Measurements from ENCODE around the gene IDUA. TPM values are rescaled to one million over a fixed set of nuclear protein-coding genes. Genes with fewer than 3 reads are reported as not detected.

The IDUA gene
- total RNA-seq, 1 donor from 2014 or later = 14.9 TPM

- Mint-ChIP-seq H3K36me3 (ENCODE audit: low read depth, unreplicated experiment) (no peaks in the 10 kb centered on the region), H3K27me3 (ENCODE audit: unreplicated experiment) (peaks cover 6% of the 10 kb centered on the region), H3K9me3 (ENCODE audit: unreplicated experiment) (no peaks in the 10 kb centered on the region), H3K4me1 (ENCODE audit: unreplicated experiment) (peaks cover 8% of the 10 kb centered on the region), H3K4me3 (ENCODE audit: unreplicated experiment) (peak overlapping the region; percentile 69), H3K27ac (ENCODE audit: unreplicated experiment) (no peak overlapping the region)
- no peak for TF ChIP-seq CTCF (IDR thresholded peaks at IDR 0.05; ENCODE audit: unreplicated experiment)
- no peak for DNase-seq (ENCODE audit: low spot score)
These were observed 1.0 kb downstream of the IDUA start for GRCh38 chr4:987624-988513.

DNA sequence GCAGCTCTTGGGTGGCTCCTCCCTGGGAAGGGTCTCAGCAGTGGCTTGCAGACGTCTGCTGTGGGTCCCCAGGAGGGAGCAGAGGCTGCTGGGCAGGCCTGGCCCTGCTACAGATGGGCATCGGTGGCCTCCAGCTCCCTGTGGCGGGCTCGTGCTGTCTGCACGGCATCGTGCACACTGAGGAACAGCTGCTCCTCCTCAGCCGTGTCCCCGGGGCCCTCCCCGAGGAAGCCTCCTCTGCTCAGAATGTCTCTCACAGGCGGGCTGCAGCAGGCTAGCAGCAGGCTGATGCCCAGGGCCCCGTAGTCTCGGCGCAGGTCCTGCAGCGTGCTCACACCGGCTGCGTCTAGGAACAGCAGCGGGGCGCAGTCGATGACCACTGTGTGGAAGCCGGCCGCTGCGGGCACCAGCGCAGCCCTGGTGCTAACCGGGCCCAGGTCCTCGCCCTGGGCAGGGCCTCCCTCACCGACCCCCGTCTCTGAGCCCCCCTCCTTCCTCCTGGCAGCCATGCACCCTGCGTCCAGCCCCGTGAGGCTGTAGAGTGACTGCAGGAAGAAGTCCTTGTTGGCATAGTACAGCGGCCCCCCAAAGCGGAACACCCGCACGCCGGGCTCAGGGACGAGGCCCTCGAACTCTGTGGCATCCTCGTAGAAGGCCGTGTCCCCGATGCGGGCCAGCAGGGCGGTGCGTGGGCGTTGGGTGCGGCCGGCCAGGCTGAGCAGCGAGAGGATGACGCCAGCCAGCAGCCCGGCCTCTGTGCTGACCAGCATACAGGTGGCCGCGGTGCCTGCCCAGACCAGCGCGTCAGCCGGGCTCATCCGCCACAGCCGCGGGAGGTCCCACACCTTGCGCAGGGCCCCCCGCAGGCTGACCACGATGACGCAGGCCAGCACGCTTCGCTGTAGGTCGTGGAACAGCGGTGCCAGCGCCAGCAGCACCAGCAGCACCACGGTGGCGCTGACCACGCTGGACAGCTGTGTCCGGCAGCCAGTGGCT is 2.2 kb downstream of the IDUA start:
- TF ChIP-seq CTCF (IDR thresholded peaks at IDR 0.05; ENCODE audit: unreplicated experiment) = no peak
- Mint-ChIP-seq H3K27me3 (ENCODE audit: unreplicated experiment) (peaks cover 6% of the 10 kb centered on the region), H3K4me3 (ENCODE audit: unreplicated experiment) (no peak overlapping the region), H3K27ac (ENCODE audit: unreplicated experiment) (no peak overlapping the region), H3K36me3 (ENCODE audit: low read depth, unreplicated experiment) (no peaks in the 10 kb centered on the region), H3K9me3 (ENCODE audit: unreplicated experiment) (no peaks in the 10 kb centered on the region), H3K4me1 (ENCODE audit: unreplicated experiment) (peaks cover 7% of the 10 kb centered on the region)
- no peak for DNase-seq (ENCODE audit: low spot score)

- Mint-ChIP-seq H3K36me3 (ENCODE audit: low read depth, unreplicated experiment) (no peaks in the 10 kb centered on the region), H3K27me3 (ENCODE audit: unreplicated experiment) (peaks cover 6% of the 10 kb centered on the region), H3K4me3 (ENCODE audit: unreplicated experiment) (no peak overlapping the region)
These were observed 3.1 kb downstream of the IDUA start for GRCh38 chr4:989722-990471.

DNA sequence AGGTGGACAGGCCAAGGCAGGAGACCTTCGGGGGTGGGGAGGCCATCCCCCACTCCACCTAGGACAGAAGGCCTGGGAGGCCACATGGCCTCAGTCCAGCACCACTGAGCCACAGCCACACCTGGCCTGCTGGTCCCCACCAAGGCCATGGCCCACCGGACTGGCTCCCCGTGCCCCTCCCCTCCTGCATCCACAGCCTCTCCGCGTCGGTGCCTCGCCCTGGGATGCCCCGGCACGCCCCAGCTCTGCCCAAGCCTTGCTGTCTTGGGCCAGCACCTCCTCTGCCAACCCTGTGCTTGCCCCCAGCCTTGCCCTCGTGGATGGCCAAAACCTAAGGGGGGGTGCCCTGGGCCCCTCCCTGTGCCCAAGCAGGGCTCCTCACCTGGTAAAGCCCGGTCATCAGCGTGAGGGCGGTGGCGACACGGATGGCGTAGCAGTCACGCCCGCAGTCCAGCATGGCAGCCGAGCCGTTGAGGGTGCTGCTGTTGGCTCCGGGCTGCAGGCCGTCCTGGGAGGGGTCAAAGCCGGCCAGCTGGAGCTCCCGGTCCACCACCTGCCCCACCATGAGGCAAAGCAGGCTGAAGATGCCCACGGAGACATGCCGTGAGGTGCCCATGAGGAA is 4.0 kb downstream of the IDUA start:
- Mint-ChIP-seq H3K4me1 (ENCODE audit: unreplicated experiment) (peaks cover 2% of the 10 kb centered on the region), H3K9me3 (ENCODE audit: unreplicated experiment) (no peaks in the 10 kb centered on the region), H3K27me3 (ENCODE audit: unreplicated experiment) (peaks cover 9% of the 10 kb centered on the region), H3K27ac (ENCODE audit: unreplicated experiment) (no peak overlapping the region), H3K36me3 (ENCODE audit: low read depth, unreplicated experiment) (no peaks in the 10 kb centered on the region), H3K4me3 (ENCODE audit: unreplicated experiment) (no peak overlapping the region)
- TF ChIP-seq CTCF (IDR thresholded peaks at IDR 0.05; ENCODE audit: unreplicated experiment) = no peak
- no peak for DNase-seq (ENCODE audit: low spot score)

More at GRCh38 chr4:989722-990471, 3.1 kb downstream of the IDUA start:
- H3K27ac Mint-ChIP-seq (ENCODE audit: unreplicated experiment) = no peak overlapping the region
- H3K4me1 Mint-ChIP-seq (ENCODE audit: unreplicated experiment) = peaks cover 7% of the 10 kb centered on the region
- no peak for TF ChIP-seq CTCF (IDR thresholded peaks at IDR 0.05; ENCODE audit: unreplicated experiment)
- no peak for DNase-seq (ENCODE audit: low spot score)
- H3K9me3 Mint-ChIP-seq (ENCODE audit: unreplicated experiment) = no peaks in the 10 kb centered on the region
